ENCODE data around the gene CPM. TPM values are rescaled to one million over a fixed set of nuclear protein-coding genes. Genes with fewer than 3 reads are reported as not detected.
"Not testable (repeated sequence)": the region's sequence is repeated elsewhere in the genome, so short reads cannot be mapped to it uniquely, and the experiment has no call there.

Gene CPM
- total RNA-seq, 1 donor from 2014 or later, result 14.6 TPM

DNA sequence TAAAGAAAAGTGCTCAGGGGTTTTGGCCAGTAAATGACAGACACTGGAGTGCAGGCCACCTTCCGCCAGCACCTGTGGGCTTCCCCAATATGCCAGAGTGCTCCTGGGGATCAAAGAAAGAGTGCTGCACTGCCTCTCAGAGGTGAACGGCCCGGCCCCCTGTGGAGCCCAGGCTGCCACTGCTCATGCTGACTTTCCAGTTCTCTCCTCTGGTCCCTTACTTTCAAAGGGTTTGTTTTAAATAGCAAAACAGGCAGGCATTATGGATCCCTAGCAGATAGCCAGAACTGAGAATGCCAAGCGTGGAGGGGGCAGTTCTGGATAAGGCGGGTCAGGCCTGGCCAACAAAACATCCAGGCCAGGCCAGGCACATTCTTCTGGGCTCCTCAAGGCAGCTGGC lies 65.4 kb downstream of the CPM start:
- TF ChIP-seq, protein P1, sequence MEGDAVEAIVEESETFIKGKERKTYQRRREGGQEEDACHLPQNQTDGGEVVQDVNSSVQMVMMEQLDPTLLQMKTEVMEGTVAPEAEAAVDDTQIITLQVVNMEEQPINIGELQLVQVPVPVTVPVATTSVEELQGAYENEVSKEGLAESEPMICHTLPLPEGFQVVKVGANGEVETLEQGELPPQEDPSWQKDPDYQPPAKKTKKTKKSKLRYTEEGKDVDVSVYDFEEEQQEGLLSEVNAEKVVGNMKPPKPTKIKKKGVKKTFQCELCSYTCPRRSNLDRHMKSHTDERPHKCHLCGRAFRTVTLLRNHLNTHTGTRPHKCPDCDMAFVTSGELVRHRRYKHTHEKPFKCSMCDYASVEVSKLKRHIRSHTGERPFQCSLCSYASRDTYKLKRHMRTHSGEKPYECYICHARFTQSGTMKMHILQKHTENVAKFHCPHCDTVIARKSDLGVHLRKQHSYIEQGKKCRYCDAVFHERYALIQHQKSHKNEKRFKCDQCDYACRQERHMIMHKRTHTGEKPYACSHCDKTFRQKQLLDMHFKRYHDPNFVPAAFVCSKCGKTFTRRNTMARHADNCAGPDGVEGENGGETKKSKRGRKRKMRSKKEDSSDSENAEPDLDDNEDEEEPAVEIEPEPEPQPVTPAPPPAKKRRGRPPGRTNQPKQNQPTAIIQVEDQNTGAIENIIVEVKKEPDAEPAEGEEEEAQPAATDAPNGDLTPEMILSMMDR (IDR thresholded peaks at IDR 0.05; ENCODE audit: insufficient read depth, low read length, poor library complexity, severe bottlenecking), result no peak
- Histone ChIP-seq H3K36me3 (ENCODE audit: control insufficient read depth, insufficient read depth, low read length) (no peaks in the 10 kb centered on the region), H3K27me3 (ENCODE audit: control insufficient read depth, insufficient read depth, low read length) (no peaks in the 10 kb centered on the region), H3K4me3 (ENCODE audit: low read depth, low read length) (no peak overlapping the region)
- DNase-seq (ENCODE audit: low read depth), result no peak

DNA sequence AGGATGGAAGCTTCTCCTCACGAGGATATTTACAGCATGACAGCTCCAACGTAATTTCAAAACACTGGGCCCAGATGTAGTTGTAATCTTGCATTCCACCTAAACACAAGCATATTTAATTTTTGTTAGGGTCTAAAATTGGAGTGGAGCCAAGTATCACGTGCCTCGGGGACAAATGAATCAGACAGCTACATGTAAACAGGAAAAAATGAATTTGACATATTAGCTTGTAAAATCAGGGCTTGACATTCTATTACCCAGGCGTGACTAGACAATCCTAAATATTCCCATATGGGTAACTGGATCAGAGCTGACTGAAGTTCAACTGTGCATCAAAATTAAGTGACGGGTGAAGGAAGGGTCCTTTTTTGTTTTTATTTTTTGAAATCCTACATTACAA lies 66.0 kb downstream of the CPM start:
- TF ChIP-seq, protein P1 (IDR thresholded peaks at IDR 0.05; ENCODE audit: insufficient read depth, low read length, poor library complexity, severe bottlenecking), result no peak
- no peak for DNase-seq (ENCODE audit: low read depth)
- Histone ChIP-seq H3K27me3 (ENCODE audit: control insufficient read depth, insufficient read depth, low read length) (no peaks in the 10 kb centered on the region), H3K36me3 (ENCODE audit: control insufficient read depth, insufficient read depth, low read length) (no peaks in the 10 kb centered on the region), H3K4me3 (ENCODE audit: low read depth, low read length) (no peak overlapping the region)

GRCh38 chr12:68865399-68866164 lies 67.4 kb downstream of the CPM start:
- H3K4me3 ChIP-seq (ENCODE audit: low read depth, low read length), result no peak overlapping the region
- DNase-seq (ENCODE audit: low read depth), result no peak
- TF ChIP-seq, protein P1 (IDR thresholded peaks at IDR 0.05; ENCODE audit: insufficient read depth, low read length, poor library complexity, severe bottlenecking), result no peak
- no peaks in the 10 kb centered on the region for H3K27me3 ChIP-seq (ENCODE audit: control insufficient read depth, insufficient read depth, low read length)
- no peaks in the 10 kb centered on the region for H3K36me3 ChIP-seq (ENCODE audit: control insufficient read depth, insufficient read depth, low read length)

DNA sequence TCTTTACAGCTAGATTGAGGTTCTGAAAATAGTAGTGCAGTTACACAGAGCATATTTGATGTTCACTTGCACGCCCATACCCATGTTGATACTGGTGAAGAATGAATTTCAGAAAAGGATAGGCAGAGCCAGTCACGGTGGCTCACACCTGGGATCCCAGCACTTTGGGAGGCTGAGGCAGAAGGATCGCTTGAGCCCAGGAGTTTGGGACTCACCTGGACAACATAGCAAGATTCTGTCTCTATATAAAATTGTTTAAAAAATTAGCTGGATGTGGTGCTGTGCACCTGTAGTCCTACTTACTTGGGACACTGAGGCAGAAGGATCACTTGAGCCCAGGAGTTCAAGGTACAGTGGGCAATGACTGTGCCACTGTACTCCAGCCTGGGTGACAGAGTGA lies 68.4 kb downstream of the CPM start:
- DNase-seq (ENCODE audit: low read depth), result no peak
- Histone ChIP-seq H3K4me3 (ENCODE audit: low read depth, low read length) (no peak overlapping the region), H3K36me3 (ENCODE audit: control insufficient read depth, insufficient read depth, low read length) (no peaks in the 10 kb centered on the region), H3K27me3 (ENCODE audit: control insufficient read depth, insufficient read depth, low read length) (no peaks in the 10 kb centered on the region)
- TF ChIP-seq, protein P1 (IDR thresholded peaks at IDR 0.05; ENCODE audit: insufficient read depth, low read length, poor library complexity, severe bottlenecking), result no peak

DNA sequence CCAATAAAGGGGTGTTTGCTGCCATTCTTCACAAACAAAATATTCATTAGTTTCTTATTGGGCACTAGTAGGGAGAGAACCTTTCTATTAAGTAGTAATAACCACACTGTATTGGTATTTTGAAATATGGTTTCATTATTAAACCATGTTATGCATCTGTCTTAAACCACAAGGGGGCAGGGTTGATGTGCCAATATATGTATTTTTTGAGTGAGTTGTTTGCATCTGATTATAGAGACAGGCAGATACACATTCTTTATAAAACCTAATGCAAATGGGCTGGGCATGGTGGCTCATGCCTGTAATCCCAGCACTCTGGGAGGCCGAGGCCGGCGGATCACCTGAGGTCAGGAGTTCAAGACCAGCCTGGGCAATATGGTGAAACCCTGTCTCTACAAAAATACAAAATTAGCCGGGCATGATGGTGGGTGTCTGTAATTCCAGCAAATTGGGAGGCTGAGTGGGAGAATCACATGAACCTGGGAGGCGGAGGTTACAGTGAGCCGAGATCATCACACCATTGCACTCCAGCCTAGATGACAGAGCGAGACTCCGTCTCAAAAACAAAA lies 69.0 kb downstream of the CPM start:
- H3K27me3 ChIP-seq (ENCODE audit: control insufficient read depth, insufficient read depth, low read length); DNase-seq (ENCODE audit: low read depth); H3K36me3 ChIP-seq (ENCODE audit: control insufficient read depth, insufficient read depth, low read length); H3K4me3 ChIP-seq (ENCODE audit: low read depth, low read length): not testable (repeated sequence)
- TF ChIP-seq, protein P1 (IDR thresholded peaks at IDR 0.05; ENCODE audit: insufficient read depth, low read length, poor library complexity, severe bottlenecking), result peak; percentile 50

All from kidney epithelial cell (primary cell).